GM19467 (cell line): Measurements from ENCODE around the gene RPL22.

Source experiments
- ATAC-seq: cut with Tn5 transposase; IDR thresholded peaks from one replicate; pipeline ENCODE4 v1.9.1; 2021; ENCODE audit warnings: mild to moderate bottlenecking, moderate library complexity; ENCODE audit not compliant: unreplicated experiment

RPL22 gene

DNA sequence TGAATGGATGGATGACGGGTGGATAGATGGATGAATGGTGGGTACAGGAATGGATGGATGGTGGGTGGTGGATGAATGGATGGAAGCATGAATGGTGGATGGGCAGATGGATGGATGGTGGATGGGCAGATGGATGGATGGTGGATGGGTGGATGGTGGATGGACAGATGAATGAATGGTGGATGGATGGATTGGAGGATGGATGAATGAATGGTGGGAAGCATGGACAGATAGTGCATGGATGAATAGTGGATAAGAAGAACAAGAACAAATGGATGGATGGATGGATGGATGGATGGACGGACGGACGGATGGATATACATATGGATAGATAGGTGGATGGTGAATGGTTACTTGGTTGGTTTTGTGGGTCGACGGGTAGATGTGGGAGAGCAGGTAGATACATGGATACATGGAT is 24.0 kb downstream of the RPL22 start:
- no peak for ATAC-seq

GRCh38 chr1:6174621-6175410 is 24.6 kb downstream of the RPL22 start:
- ATAC-seq = no peak

DNA sequence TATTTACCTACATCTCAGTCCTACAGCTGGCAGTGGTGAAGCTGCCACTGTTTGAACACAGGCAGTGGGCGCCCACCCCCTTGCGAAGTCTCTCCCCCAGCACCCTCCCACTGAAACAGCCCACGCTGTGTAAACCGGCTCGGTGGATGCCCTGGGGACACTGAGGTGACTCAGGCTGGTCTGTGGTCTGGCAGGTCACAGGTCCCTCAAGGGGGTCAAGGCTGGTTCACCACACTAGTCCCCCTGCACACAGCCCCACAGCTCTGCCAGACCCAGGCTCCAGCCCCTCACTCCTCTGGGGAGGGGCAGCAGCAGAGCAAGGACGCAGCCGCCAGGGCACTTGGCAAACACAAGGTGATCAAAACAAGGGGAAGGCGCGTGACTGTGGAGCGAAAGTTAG is 26.8 kb downstream of the RPL22 start:
- no peak for ATAC-seq

DNA sequence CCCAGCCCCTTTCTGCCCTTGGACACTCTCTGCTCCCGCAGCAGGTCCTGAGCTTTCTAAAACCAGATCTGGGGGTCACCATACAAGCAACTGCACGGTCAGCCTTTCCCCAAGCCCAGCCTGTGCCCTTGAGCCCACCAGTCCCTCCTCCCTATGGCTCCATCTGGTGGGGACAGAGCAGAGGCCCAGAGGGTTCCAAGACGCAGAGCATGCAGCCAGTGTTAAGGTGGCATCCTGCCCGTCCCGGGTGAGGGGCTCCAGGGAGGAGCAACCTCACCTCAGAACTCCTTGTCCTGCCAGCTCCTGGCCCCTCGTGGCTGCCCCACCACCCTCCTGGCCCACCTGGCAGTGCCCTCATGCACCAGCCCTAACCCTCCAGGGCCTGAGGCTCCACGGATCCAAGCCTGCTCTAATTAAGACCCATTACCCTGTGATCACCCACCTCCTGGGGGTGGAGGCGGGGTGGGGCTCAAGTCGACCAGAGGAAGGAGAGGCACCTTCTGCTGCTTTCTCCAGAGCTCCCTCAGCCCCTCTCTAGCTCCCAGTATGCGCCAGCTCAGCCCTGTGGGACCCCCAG is 27.8 kb downstream of the RPL22 start:
- ATAC-seq = no peak

DNA sequence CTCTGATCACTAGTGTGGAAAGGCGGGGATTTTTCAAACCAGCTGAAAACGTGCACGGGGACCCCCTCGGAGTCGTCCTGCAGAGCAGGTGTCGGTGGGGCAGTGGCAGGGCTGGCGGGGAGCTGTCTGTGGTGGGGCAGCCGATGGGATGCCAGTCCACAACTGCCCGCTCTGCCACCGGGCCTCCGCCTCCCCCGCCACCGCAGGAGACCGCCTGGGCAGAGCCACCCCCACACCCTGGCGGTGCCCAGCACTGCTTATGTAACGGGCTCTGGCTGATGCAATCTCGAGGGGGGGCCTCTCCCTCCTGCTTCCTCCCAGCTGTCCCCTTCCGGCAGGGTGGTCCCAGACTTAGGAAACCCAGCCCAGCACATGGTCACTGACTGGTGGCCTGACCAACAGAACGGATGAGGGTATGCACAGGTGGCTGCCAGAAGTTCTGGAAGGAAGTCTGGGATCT is 28.6 kb downstream of the RPL22 start:
- ATAC-seq = no peak

DNA sequence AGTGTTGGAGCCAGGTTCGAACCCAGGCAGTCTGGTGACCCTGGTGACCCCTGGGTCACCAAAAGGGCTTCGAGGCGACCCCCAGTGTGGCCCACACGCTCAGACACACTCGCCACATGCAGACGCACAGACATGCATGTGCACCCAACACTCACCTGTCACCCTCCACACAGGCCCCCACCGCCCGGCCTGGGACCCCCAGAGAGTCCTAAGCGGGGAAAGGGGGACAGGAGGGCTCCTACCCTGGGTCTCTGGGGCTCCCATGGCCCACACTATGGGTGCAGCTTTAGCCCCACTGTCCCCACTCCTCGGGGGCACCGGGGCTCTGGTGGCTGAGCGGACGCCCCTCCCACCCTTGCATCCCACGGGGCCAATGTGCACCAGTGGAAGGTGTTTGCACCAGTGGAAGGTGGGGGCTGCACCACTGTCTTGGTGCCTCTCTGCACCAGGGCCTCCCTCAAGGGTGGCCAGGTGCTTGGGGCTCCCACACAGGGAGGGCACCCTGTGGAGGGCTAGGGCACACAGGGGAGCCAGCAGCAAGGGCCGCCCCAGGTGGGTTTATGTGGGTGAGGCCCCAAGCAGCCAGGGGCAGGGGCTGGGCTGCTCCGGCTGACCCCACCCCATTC is 29.2 kb downstream of the RPL22 start:
- ATAC-seq = no peak

DNA sequence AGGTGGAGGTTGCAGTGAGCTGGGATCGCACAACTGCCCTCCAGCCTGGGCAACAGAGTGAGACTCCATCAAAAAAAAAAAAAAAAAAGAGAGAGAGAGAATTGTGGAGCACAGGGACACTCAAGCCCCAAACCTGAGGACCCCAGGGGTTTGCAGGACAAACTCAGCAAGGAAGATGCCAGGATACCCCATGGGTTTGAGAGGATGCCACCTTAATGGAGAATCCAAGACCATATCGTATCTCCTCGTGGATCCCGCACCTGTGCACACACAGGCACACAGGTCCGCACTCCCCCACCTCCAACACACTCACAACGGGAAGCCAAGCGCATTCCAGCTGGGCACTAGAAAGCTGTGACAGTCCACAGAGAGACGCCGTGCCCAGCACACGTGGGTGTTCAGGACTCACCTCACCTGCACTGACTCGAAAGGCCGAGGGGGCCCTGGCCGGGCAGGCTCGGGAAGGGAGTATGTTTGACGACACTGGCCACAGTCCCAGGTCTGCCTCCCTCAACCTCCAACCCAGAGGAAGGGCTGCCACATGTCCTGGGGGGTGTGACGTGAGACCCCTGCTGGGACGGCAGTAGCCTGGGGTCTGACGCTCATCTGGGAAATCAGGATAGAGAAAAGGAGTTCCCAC is 30.3 kb downstream of the RPL22 start:
- ATAC-seq = no peak

GRCh38 chr1:6167391-6168303 is 31.7 kb downstream of the RPL22 start:
- ATAC-seq = no peak

DNA sequence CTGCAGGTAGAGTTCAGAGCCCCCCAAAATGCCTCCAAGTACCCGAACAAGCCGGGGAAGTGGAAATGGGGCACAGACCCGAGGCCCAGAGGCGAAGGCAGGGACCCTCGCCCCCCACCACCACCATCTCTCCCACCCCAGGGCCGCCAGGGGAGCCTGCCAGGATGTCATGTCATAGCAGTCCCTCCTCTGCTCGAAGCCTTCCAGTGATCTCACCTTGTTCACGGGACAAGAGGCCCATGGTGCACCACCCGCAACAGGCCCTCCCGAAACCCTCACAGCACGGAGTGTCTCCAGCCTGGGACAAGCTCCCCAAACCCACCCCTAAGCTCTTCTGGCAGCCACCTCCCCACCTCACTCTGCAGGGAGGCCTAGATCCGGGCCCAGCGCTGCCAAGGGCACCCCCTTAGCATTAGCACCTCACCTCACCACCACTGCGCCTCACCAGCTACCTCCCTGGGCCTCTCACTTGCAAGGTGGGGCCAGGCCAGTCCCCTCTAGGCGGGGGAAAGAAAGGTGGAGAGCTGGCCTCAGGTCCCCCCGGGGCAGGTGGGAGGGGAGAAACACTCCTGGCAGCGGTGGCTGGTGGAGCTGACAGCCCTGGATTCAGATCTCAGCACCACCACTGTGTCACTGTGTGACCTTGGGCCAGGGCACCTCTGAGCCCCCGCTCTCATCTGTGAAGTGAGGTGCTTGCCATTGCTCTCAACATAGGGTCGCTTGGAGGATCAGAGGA is 32.6 kb downstream of the RPL22 start:
- ATAC-seq = no peak

DNA sequence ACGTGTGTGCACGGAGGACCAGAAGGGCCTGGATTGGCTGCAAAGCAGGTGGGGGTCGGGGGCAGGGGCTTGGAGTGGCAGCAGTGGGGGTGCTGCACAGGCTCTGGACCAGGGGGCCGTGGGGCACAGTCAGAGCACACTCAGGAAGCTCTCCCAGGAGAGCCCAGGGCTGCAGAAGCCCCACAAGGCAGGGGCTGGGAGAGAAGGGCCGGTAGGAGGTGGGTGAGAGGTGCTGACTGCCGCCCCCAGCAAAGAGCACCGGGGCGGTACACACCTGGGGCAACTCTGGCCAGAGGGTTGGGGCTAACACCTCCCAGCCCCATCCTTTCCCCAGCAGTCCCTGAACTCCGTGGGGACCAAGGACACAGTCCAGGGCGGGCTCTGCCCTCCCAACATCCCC is 33.2 kb downstream of the RPL22 start:
- ATAC-seq = no peak

DNA sequence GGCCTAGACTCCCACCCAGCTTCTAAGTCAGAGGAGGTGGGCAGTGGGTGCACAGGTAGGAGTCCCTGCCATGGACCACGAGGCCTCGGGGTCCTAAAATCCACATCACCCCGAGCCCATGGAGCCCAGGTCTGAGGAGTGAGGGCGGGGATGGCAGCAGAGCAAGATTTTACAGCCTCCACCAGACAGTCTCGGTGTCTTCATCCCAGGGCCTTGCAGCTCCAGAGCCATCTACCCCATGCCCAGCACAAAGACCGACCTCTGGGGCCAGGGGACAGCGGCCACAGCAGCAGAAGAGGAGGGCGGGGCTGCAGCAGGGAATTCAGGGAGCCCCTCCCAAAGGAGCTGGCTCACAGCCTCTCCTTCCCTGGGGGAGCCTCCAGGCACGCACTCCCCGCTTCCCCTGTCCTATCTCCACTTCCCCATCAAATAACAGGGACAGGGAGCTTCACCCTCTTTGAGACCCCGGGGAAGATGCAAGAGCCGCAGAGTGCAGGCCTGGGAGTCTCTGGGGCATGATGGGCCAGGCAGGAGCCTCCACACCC is 33.9 kb downstream of the RPL22 start:
- ATAC-seq = no peak

GRCh38 chr1:6165027-6165426 is 34.4 kb downstream of the RPL22 start:
- no peak for ATAC-seq

DNA sequence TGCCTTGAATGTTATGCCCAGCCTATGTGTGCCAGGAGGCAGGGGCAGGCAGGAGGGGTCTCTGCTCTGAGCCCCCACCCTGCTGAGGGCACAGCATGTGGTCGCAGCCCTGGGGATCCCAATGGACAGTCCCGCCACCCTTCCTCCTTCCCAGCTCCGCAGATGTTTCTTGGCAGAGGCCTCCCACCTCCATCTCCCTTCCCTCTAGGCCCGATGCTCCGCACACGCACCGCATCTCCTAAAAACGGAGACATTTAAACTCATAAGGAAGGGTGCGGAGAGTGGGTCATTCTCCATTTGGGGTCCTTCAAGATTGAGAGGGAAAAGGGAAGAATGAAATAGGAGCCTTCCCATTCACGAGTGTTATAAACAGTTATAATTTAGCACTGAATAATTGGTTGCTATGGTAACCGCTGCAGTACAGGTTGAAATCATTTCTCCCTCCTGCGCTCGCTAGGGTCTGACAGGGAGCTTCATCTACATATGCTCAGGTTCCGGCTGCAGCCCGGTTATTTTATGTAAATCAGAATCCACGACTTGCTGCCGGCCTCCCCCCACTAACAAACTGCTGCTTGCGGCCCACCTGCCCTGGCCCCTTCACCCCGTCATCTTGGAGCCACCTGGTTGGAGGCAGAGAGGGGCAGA is 35.3 kb downstream of the RPL22 start:
- ATAC-seq = no peak

DNA sequence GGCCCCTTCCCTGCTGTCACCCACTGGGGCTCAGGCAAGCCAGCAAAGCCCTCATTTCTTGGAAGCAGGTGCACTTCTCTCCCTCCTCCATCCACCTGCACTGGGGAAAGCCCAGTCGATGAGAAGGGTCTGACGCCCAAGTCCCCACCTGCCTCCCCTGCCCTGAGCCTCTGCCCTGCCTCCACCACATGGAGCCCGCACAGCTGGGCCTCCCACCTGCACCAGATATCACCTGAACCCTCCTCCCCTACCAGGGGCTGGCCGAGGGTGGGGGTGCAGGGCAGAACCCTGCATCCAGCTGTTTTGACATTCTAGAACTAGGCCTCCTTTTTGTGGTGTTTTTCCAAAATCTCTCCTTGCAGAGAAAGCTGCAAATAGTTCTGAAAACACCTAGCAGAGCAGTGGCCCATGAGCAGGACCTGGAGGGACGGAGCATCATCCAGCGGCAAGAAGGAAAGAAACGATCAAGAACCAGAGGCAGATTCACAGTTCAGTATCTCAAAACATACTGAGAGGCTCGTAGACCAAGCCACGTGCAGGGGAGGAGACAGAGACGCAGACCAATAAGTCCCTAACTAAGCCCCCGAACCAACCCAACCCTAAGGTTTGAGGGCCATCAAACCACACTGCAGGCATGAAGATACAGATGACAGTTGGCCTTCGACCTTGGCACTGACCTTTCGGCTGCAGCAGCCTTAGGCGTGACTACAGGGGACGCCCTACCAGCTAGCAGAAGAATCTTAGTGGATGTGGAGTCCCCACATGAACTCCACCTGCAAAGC is 36.0 kb downstream of the RPL22 start:
- no peak for ATAC-seq

DNA sequence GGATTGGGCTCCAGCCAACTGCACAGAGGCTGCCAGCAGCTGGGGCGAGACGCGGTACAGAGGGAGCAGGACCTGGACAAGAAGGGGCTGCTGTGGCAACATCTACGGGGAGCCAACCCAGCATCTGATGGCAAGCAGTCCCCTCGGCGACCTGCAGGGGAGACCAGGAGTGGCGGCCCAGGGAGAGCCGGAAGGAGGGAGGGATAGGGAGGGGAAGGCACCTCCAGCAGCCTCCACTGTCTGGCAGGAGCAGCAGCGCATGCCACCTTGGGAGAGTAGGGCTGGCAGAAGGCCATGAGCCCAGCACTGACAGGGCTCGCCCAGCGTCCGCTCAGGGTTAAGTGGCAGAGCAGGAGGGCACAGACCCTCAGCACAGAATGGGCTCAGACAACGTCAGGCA is 36.6 kb downstream of the RPL22 start:
- ATAC-seq = no peak

GRCh38 chr1:6162341-6162740 is 37.1 kb downstream of the RPL22 start:
- no peak for ATAC-seq

DNA sequence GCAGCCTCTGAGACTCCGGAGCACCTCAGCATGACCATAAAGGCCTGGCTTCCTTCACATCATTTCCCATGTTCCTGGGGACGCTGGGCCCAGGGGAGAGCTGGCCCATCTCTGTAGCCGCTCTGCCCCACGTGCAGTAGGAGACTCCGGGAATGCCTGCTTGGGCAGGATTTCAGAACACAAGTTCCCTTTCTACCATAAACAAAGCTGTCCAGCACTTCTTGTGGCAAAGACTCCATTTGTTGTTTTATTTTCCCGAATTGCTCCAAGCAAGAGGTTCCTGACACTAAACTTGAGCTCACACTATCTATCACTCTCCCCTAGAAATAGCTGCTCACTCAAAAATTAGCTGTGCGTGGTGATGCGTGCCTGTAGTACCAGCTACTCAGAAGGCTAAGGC is 41.2 kb downstream of the RPL22 start:
- ATAC-seq = no peak

- ATAC-seq = no peak
These were observed 41.7 kb downstream of the RPL22 start for GRCh38 chr1:6157528-6158174.
